Right lobe of liver (tissue), 4 donors: ENCODE data around the gene SLC9A8.

Source experiments
- CTCF ChIP-seq, 4 donors: fragments of 200-600 bp in 3 of 4; fragments of 450-650 bp in 1 of 4; IDR thresholded peaks; one replicate each; pipeline versions ENCODE4 v1.5.1 to v1.8.0; 2016 to 2022; ENCODE audit warnings: antibody characterized with exemption in 4 of 4, mild to moderate bottlenecking in 2 of 4
- POLR2A ChIP-seq: fragments of 450-650 bp; IDR thresholded peaks from one replicate; pipeline ENCODE4 v1.6.1; 2017; ENCODE audit warnings: antibody characterized with exemption, mild to moderate bottlenecking
- donor health status: DM: no; HTN: no; CAD: no.
- donor health status: DM: no; HTN: no; CAD: no.
- donor health status: DM: no; HTN: yes; CAD: no.

GRCh38 chr20:49765846-49766541 is 46.6 kb upstream of the SLC9A8 start:
- TF ChIP-seq POLR2A (no peak), CTCF (IDR thresholded peaks at IDR 0.05) (no peak)
